GM21515 (cell line): ENCODE results near the gene PROM2.

ENCODE experiments used
- ATAC-seq: cut with Tn5 transposase; IDR thresholded peaks from one replicate; pipeline ENCODE4 v1.9.1; 2021; ENCODE audit not compliant: unreplicated experiment

The PROM2 gene

DNA sequence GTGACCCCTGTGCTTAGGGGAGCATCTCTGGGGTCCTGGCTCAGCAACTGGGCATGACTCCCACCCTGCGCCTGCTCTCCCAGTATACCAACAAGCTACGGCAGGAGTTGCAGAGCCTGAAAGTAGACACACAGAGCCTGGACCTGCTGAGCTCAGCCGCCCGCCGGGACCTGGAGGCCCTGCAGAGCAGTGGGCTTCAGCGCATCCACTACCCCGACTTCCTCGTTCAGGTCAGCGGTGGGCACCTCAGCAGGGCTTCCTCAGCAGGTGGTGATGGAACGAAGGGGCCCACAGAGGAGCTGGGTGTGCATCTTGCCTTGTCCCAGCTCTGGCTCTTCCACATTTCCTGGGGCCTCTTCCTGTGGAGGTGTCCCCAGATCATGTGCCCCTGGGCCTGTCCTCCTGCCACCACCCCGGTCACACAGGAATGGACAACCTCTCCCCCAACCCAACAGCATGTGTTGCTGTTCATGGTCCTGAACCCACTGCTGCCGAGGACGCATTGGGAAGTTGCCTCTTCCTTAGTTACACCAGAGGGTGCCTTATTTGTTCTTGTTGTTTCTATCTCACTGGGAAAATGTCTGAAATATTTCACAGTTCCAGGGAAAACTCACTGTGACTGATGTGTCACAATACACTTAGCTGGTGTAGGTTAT lies 10.8 kb downstream of the PROM2 start:
- no peak for ATAC-seq

DNA sequence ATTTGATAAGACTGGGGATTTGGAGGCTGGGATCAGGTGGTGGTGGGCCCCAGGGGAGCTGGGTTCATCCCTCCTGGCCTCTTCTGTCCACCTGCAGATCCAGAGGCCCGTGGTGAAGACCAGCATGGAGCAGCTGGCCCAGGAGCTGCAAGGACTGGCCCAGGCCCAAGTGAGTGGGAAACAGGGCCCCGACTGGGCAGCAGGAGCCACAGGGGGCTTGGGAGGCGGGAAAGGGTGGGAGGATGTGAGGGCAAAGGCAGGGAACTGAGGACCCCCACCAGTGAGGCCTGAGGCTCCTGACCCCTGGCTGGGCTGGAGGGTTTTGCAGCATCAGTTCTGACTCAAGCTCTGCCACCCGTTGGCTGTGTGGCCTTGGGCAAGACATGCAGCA lies 11.3 kb downstream of the PROM2 start:
- ATAC-seq = no peak

DNA sequence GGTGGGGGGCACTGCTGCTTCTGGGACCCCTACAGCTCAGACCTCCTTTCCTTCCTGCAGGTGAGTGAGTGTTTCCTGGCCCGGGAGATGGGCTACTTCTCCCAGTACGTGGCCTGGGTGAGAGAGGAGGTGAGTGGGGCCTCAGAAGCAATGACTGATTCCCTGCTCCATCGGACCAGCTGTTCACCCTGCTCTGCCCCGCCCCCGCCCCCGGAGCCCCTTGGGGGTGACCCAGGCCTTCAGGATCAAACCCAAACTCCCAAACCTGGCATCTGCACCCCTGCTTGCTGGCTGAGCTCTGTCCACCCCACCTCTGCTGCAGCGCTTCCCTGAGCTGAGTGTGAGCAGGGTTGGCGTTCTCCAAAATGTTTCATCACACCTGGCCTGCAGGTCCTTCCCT lies 13.1 kb downstream of the PROM2 start:
- no peak for ATAC-seq

DNA sequence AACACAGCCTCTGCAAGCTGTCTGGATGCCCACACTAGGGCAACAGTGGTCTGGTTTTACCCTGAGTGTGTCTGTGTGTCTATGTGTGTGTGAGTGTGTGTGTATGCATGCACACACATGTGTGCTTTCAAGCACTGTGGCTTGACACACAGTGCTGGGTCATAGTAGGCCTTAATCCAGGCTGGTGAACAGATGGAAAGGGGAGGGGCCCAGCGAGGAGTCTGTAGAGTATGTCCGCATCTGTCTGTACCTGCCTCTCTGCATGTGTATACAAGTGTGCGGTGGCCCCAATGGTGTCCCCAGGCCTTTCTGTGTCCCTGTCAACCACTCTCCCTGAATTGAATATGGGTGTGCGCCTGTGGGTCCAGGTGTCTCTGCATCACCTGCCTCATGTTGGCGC lies 13.6 kb downstream of the PROM2 start:
- ATAC-seq = no peak

DNA sequence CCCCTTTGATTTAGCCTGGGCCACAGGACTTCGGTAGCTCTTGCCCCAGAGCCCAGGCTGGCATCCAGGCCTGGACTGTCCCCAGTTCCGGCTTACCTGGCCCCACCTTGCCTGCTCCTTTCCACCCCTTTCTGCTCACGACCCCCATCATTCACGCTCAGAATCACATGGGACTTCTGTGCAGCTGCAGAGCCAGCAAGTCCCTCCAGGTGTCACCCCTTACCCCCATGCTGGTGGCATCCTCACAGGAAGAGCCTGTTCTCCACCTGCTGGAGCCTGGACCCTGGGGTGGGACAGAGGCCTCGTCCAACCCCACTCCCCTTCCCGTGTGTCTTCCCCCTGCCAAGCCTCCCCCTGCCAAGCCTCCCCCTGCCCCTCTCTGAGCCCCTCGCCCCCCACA lies 15.0 kb downstream of the PROM2 start:
- no peak for ATAC-seq

DNA sequence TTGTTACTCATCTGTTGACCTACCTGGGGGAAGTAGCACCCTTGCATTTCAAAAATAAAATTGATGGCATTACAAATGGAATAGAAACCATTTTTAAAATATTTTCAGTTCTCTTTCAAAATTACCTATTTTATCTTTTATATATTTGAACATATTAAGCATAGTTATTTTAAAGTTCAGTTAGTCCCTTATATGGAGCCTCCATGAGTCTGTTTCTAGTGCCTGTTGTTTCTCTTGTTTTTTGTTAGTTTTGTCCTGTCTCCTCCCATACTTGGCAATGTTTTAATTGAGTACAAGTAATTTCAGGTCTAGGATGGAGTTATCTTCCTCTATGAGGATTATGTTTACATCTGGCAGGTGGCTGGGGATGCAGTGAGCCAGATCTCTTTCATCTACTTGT lies 17.0 kb downstream of the PROM2 start:
- ATAC-seq = no peak

DNA sequence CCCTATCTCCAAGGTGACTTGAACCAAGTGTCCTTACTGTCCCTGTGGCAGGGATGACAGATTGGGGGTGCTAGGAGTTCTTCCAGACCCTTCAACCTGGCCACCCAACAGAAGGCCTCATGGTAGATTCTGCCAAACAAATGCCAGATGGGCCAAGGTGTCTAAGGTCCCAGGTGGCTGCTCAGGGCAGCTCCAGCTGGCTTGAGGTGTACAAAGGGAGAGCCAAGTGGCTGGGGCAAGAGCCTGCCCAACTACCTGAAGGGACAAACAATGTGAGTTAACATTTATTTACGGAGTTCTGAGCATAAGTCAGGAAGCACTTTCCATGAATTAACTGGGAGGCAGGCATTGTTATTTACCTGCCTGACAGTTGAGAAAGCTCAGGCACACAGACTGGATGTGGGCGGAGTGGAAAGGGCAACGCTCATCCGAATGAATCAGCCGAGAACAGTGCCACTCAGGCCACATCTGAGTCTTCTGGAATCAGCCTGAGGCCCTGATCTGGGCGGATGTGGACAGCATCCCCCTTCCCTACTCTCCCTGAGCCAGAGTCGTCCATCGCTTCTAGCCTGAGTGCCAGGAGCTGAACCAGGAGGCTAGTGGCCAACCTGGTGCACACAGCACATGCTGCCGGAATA lies 18.5 kb downstream of the PROM2 start:
- no peak for ATAC-seq

DNA sequence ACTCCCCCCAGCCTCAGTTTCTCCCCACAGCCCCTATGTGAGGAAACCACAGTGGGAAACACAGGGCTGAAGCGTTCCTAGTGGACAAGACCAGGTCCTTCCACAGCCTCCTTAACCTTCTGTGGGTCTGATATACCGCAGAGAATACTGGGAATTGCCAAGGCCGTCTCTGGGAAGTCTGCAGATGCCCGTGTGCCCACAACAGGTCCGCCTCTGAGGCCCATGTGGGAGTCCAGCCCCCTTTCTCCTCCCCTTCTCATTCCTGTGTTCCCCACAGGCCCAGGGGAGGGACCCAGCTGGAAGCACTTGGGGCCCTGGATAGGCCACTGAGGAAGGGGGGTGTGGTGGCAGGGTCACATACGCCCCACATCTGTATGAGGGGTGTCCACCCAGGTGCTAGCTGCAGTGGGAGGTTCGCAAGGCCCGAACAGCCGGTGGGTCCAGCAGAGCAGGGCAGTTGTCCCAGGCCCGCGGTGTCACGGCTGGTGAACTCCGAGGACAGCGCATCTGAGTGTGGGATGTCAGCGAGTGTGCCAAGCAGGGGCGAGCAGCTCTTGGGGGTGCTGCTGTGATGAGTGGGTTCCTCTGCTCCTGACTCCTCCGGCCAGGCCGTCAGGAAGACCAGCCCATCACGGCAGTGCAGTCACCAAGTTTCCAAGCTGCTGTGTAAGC lies 20.5 kb downstream of the PROM2 start:
- no peak for ATAC-seq

DNA sequence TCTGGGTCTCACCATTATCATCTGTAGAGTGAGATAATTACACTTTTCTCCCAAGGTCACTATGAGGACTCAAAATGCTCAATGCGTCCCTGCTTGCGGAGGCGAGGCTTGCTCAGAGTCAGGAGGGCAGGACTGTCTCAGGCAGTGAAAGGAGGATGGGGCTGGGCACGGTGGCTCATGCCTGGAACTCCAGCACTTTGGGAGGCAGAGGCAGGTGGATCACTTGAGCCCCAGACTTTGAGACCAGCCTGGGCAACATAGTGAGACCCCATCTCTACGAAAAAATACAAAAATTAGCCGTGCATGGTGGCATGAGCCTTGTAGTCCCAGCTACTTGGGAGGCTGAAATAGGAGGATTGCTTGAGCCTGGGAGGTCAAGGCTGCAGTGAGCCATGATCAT lies 21.1 kb downstream of the PROM2 start:
- no peak for ATAC-seq

DNA sequence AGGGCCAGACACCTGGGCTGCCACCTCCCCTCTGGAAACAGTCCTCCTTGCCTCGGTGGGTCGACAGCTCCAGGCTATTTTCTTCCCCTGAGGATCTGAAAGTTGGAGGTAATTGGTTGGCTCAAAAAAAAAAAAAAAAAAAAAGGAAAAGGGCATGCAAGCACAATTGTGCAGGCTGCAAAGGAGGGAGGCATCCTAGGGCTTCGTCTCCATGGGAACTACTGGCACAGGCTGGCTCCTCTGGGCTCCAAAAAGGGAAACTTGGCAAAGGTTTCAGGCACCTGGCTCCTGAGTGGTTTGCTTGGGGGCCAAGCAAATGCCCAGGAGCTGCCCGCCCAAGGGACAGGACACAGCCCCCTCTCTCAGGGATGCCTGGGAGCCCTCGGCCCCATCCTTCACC lies 21.8 kb downstream of the PROM2 start:
- ATAC-seq = no peak

DNA sequence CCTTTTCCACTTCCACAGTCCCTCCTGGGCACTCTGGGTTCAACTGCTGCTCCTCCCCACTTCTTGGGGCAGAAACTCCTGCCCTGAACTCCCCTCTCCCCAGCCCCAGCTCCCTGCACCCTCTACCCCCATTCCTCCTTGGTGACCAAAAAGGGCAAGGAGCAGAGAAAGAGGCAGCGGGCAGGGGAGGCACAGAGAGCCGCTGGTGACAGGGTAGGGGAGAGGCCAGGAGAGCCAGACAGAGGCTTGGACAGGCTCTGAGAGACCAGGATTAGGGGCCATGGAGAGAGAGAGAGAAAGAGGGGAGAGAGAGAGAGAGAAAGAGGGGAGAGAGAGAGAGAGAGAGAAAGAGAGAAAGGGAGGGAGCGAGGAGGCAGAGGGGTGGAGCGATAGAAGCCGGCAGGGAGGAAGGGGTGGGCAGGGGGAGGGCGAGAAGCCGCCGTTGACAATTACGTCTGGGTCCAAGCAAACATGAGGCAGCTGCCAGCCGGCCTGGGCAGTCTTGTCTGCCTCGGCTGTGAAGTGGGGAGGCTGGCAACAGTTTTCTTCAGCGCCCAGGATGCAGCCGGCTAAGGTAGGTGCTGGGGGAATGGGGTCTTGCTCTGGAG lies 22.7 kb downstream of the PROM2 start, which contains the start of gene KCNIP3:
KCNIP3 (plus strand) TSS at position 468 of the 608 bp plus-strand sequence; CDS start at position 560, 92 bp downstream.
- ATAC-seq = no peak

DNA sequence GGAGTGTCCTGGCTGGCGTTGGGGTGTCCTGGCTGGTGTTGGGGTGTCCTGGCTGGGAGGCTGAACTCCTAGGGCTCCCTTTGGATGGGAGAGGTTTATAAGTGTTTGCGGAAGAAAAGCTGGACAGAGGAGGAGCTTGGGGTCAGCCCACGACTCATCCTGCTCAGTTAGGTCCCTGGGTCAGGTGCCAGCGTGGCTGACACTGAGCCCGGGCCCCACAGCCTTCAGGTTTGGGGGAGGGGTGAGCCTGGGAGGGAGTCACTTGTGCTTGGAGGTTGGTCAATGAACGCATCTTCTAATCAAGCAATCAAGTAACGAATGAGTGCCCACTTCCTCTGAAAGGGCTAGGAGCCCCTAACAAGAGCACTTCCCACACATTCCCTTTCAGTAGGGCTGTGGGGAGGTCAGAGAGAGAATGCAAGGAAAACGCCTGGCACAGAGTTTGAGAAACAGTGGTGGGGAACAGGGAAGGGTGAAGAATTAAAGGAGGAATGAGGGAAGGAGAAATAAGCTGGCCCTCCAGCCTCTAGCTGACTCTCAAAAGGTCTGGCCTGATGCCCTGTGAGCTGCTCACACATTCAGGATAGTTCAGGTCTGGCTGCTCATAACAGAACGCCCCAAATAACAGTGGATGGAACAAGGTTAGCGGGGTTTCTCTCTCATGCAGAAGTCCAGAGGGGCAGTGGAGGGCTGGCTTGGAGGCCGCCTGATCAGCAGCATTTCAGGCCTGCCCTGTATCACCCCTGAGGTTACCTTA lies 23.6 kb downstream of the PROM2 start:
- ATAC-seq = no peak

DNA sequence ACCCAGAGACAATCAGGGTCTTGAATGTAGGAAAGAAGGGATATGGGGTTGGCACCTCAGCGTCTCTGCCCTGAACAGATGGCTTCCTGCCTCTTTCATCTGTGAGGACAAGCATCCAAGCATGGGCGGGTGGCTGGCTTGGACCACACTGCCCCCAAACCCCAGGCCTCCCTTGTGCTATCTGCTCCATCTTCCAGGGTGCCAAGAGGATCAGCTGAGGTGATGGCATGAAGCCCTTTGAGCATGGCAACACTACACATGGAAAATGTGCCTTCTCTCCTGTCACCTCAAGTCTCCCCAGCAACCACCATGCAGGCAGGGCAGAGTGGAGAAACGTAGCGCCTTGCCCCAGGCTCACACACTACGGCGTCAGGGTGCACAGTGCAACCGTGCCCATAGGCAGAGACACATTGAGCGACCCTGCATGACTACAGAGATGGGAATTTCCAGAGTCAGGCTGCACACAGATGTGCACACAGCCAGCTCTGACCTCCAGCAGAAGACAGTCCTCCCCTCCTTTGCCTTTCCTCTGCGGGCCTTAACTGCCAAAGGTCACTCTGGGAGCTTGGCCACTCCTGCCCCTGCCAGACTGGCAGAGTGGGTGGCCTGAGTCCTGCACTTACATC lies 24.4 kb downstream of the PROM2 start:
- no peak for ATAC-seq

DNA sequence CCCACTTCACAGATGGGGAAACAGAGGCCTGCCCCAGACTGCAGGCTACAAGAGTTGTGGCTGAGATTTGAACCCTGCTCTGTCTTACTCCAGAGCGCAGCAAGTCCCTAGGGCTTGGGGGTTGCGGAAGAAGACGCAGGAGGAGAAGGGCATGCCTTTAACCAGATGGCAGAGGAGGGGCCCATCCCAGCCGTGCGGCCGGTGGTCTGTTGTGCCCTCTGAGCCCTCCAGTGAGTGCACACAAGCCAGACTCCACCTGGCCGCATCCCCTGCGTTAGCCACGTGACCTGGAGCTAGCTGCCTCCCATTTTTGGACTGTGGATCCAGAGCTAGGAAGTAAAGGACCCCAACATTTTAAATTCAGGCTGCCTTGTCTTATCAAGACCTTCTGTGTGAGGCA lies 25.7 kb downstream of the PROM2 start:
- no peak for ATAC-seq

DNA sequence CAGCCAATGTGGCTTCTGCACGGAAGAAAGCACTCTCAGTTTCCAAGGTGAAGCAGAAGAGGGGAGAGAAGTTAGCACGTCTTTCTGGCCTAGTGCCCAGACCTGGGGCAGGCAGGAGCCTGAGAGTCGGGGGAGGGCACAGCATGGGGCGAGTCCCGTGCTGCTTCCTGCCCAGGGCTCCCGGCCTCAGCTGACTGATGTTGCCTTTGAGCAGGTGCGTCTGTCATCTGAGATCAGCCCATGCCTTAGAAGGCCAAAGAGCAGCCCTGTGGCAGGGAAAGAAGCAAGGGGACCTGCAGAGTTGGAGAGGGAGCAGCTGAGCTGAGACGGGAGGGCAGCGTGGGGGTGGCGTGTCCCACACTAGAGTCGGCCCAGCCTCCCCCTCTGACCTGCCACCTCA lies 26.2 kb downstream of the PROM2 start:
- no peak for ATAC-seq

DNA sequence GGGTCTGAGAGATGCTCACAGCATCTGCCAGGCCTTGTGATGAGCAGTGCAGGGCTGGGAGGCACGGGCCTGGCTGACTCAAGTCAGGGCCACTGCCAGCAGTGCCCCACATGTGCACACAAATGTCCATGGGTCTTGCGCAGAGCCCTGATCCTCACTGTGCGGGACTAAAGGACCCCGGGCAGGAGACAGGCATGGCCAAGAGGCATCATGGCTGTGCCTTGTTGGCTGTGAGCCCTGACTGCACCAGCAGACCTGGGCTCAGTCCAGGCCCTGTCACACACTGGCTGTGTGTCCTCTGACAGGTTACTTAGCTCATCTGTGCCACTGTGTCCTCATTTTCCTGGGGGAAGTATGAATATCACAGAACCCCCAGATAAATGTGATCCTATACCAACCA lies 26.9 kb downstream of the PROM2 start:
- no peak for ATAC-seq

DNA sequence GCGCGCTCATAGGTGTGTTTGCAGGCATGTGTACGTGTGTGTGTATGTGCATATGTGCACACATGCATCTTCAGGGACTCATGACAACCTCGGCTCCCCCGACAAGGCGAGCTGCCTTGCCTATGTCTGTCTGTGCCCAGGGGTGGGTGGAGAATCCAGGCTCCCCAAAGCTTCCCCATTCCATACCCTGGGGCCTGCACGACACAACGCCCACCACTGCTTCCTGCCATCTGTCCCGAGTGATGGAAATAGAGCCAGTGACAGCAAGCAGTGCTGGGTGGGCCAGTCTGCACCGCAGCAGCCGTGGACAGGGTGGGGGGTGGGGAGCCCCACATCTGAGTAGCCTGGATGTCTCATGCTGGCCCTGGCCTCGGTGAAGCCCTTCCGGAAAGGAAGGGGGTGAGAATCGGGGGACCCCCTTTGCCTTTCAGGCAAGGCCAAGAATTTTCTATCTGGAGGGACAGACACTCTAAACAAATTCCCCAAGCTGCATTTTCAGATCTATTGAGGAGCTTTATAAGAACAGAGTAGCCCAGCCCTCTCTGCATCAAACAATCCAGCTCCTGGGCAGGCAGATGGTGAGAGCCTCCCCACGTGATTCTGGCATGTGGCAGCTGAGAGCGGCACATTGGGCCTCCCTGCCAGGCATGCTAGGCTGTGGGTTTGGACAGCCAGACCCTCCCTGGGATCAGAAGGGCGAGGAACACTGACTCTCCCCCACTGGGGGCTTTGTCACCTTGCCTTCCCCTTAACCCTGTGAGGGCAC lies 27.8 kb downstream of the PROM2 start:
- no peak for ATAC-seq

DNA sequence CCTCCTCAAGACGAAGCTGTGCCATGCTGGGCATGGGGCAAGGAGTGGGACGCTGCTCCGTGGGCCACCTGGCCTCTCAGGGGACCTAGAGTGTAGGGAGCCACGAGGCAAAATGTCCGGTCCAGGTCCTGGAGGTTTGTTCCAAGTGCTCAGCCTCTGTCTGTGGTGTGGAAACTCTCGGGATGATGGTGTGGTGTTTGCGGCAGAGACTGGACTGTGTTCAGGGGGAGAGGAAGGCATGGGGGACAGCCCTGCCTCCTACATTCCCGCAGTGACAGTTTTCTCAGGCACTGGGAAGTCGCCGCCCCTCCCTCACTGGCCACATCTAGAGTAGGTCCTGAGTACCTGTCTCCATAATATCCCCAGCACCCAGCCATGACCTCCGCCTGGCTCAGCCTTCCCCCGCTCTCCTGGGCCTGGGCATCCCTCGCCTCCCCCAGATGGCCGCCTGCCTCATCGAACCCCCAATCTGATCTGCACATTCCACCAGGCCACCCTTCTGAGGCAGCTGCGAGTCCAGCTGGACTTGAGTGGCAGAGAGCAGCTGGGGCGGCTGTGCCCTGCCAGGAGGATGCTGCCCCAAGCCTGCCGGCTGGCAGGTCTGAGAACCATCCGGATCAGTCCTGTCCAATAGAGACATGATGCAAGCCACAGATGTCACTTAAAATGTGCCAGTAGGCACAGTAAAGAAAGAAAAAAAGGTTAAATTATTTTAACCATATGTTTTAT lies 29.1 kb downstream of the PROM2 start:
- no peak for ATAC-seq

DNA sequence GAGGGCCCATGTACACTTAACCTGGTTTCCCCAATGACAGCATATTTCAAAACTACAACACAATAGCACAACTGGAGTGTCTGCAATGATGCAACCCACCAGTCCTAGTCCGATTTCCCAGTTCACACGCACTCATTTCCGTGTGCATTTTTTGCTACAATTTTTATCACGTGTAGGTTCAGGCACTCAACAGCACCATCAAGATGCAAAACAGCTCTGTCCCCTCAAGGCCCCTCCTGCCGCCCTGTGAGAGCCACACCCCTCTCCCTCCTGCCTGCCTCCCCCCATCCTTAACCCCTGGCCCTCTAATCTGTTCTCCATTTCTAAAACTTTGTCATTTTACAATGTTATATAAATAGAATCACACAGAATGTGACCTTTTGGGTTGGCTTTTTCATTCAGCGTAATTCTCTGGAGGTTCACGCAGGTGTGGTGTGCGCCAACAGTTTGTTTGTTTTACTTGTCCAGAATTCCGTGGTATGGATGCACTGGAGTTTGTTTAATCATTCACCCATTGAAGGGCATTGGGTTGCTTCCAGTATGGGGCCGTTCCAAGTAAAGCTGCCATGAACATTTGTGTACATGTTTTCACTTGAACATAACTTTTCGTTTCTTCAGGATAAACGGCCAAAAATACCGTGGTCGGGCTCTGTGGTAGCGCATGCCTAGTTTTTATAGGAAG lies 31.3 kb downstream of the PROM2 start:
- no peak for ATAC-seq
